Measurements from ENCODE around the gene CDH6. TPM values are rescaled to one million over a fixed set of nuclear protein-coding genes. Genes with fewer than 3 reads are reported as not detected.

CDH6 gene
- total and polyA plus RNA-seq, 2 of the 4 experiments (the other 2 are of a cell fraction) = 72.2 to 232 TPM

GRCh38 chr5:31226651-31227050, 33.2 kb downstream of the CDH6 start:
- H3K4me3 ChIP-seq (ENCODE audit: insufficient read depth, low read depth, low read length) = no peak overlapping the region
- no peak overlapping the region for H3K23ac ChIP-seq (ENCODE audit: low read depth, low read length)
- dilution Hi-C loops (cut with HindIII; ENCODE audit: low sequenced_read_pairs, unreplicated experiment) (no loop called here), in situ Hi-C loops (cut with MboI; ENCODE audit: low sequenced_read_pairs) (no loop called here), intact Hi-C loops (cut with micrococcal nuclease) (no loop called here)
- peak overlapping the region; percentile 12; the same call in 1 of the 2 replicates for H4K5ac ChIP-seq (ENCODE audit: low read depth, low read length)
- no peak overlapping the region for H2AK9ac ChIP-seq (replicated peaks; ENCODE audit: low read depth, low read length, poor library complexity)
- ATAC-seq (ENCODE audit: low read depth) (no peak), DNase-seq (no peak)
- H3K9ac ChIP-seq (ENCODE audit: low read depth, low read length) = no peak overlapping the region
- no peak overlapping the region for H2AFZ ChIP-seq (replicated peaks; ENCODE audit: low read length, poor library complexity)
- H2AK5ac ChIP-seq (ENCODE audit: low read depth, low read length) = peak overlapping the region; percentile 4; the same call in 1 of the 2 replicates
- no peak overlapping the region for H3K14ac ChIP-seq (replicated peaks; ENCODE audit: low read depth, low read length)
- H3K9me3 ChIP-seq (ENCODE audit: control insufficient read depth, insufficient read depth, low read length) = peaks cover 8% of the 10 kb centered on the region
- H3K9me1 ChIP-seq (ENCODE audit: insufficient read depth, low read length) = no peaks in the 10 kb centered on the region
- H3K27ac ChIP-seq (ENCODE audit: insufficient read depth, low read length) = no peak overlapping the region
- POLR2A ChIA-PET (ENCODE audit: unreplicated experiment) = no interaction called here
- TF ChIP-seq CEBPB (IDR thresholded peaks at IDR 0.05; ENCODE audit: low read depth, low read length) (peak; percentile 59), MXI1 (IDR thresholded peaks at IDR 0.05; ENCODE audit: borderline replicate concordance, low read depth, low read length) (no peak)
- BruUV-seq (replicated peaks) = no TSS peak
- H3K4me1 ChIP-seq (ENCODE audit: control insufficient read depth, insufficient read depth, low read length) = peaks cover 8% of the 10 kb centered on the region
- H3K18ac ChIP-seq (ENCODE audit: low read depth, low read length) = no peak overlapping the region; the same call in 1 of the 2 replicates
- H2BK20ac ChIP-seq (ENCODE audit: low read depth, low read length) = no peak overlapping the region
- H3K4me2 ChIP-seq (ENCODE audit: low read depth, low read length) = no peak overlapping the region
- H4K20me1 ChIP-seq (ENCODE audit: insufficient read depth, low read length) = peaks cover 3% of the 10 kb centered on the region; the same call in 1 of the 2 replicates
- H3K79me1 ChIP-seq (ENCODE audit: low read depth in 1 of 2, low read length in 2 of 2) = peaks cover 14 to 61% of the 10 kb centered on the region in 2 experiments
- no peak overlapping the region for H3K56ac ChIP-seq (ENCODE audit: extremely low read depth, insufficient read depth, low read length)
- peak overlapping the region; percentile 38; the same call in 2 of the 3 replicates for H2BK15ac ChIP-seq (ENCODE audit: low read depth, low read length)
- CTCF ChIA-PET = no interaction called here
- H4K8ac ChIP-seq (ENCODE audit: low read depth in 2 of 2, low read length in 2 of 2) = no peak overlapping the region
- no peak overlapping the region for H4K91ac ChIP-seq (ENCODE audit: insufficient read depth, low read depth, low read length)
- no peaks in the 10 kb centered on the region for H3K27me3 ChIP-seq (ENCODE audit: control insufficient read depth, insufficient read depth, low read length)
- H2BK5ac ChIP-seq (ENCODE audit: low read depth, low read length, poor library complexity, severe bottlenecking) = peak overlapping the region; percentile 25
- H3K4ac ChIP-seq (ENCODE audit: low read depth, low read length) = no peak overlapping the region
- WGBS, 2 experiments (ENCODE audit: extremely low coverage in 2 of 2, insufficient read length in 1 of 2) = 92% methylated on average over 2 of the region's 5 CpGs; no CpG with 5 or more reads in 1 of the 2 experiments
- H3K36me3 ChIP-seq (ENCODE audit: control insufficient read depth, insufficient read depth, low read length) = peaks cover 7% of the 10 kb centered on the region; the same call in 1 of the 2 replicates
- H2BK120ac ChIP-seq (ENCODE audit: low read depth, low read length) = no peak overlapping the region; the same call in 1 of the 2 replicates

All from IMR-90 (cell line).